ENCODE results near the gene FSHR. TPM values are rescaled to one million over a fixed set of nuclear protein-coding genes. Genes with fewer than 3 reads are reported as not detected.

FSHR gene
- total RNA-seq, 1 experiment from 2014 or later, result not detected

GRCh38 chr2:49111006-49111405, 43.3 kb downstream of the FSHR start:
- no peaks in the 10 kb centered on the region for H4K20me1 ChIP-seq (ENCODE audit: insufficient read depth)
- no peaks in the 10 kb centered on the region for H3K36me3 ChIP-seq (ENCODE audit: low read depth)
- H3K4me1 ChIP-seq (replicated peaks; ENCODE audit: insufficient read depth), result no peaks in the 10 kb centered on the region
- no peak overlapping the region for H3K4me3 ChIP-seq
- H2AFZ ChIP-seq, result no peak overlapping the region
- no peaks in the 10 kb centered on the region for H3F3A ChIP-seq (ENCODE audit: insufficient read depth, low read depth)
- no peak for DNase-seq
- H3K79me2 ChIP-seq (ENCODE audit: low read depth), result no peaks in the 10 kb centered on the region
- no peak overlapping the region for H3K4me2 ChIP-seq
- H3K9me3 ChIP-seq (ENCODE audit: insufficient read depth, low read depth), result no peaks in the 10 kb centered on the region
- no TSS peak for BruUV-seq (replicated peaks)
- intact Hi-C loops (cut with micrococcal nuclease; ENCODE audit: unreplicated experiment), result no loop called here
- H3K27ac ChIP-seq, result no peak overlapping the region
- CTCF ChIA-PET, result no interaction called here
- TF ChIP-seq CTCF (conservative IDR thresholded peaks at IDR 0.05) (no peak), EZH2 (IDR thresholded peaks at IDR 0.05; ENCODE audit: low read depth) (no peak)
- POLR2A ChIA-PET (ENCODE audit: unreplicated experiment), result no interaction called here
- H3K27me3 ChIP-seq (ENCODE audit: insufficient read depth, low read depth), result no peaks in the 10 kb centered on the region
- H3K9me2 ChIP-seq (ENCODE audit: insufficient read depth), result no peaks in the 10 kb centered on the region

- H2AFZ ChIP-seq, result no peak overlapping the region
- no peaks in the 10 kb centered on the region for H3K79me2 ChIP-seq (ENCODE audit: low read depth)
- ChIA-PET POLR2A (ENCODE audit: unreplicated experiment) (no interaction called here), CTCF (no interaction called here)
- BruUV-seq (replicated peaks), result no TSS peak
- no peaks in the 10 kb centered on the region for H3K36me3 ChIP-seq (ENCODE audit: low read depth)
- H3K4me3 ChIP-seq, result no peak overlapping the region
- H3K27me3 ChIP-seq (ENCODE audit: insufficient read depth, low read depth), result no peaks in the 10 kb centered on the region
- H3F3A ChIP-seq (ENCODE audit: insufficient read depth, low read depth), result no peaks in the 10 kb centered on the region
- DNase-seq, result no peak
- no peaks in the 10 kb centered on the region for H4K20me1 ChIP-seq (ENCODE audit: insufficient read depth)
- intact Hi-C loops (cut with micrococcal nuclease; ENCODE audit: unreplicated experiment), result no loop called here
- H3K9me3 ChIP-seq (ENCODE audit: insufficient read depth, low read depth), result no peaks in the 10 kb centered on the region
- TF ChIP-seq CTCF (conservative IDR thresholded peaks at IDR 0.05) (no peak), EZH2 (IDR thresholded peaks at IDR 0.05; ENCODE audit: low read depth) (no peak)
- H3K9me2 ChIP-seq (ENCODE audit: insufficient read depth), result no peaks in the 10 kb centered on the region
- no peaks in the 10 kb centered on the region for H3K4me1 ChIP-seq (replicated peaks; ENCODE audit: insufficient read depth)
- no peak overlapping the region for H3K4me2 ChIP-seq
- no peak overlapping the region for H3K27ac ChIP-seq
These were observed 43.7 kb downstream of the FSHR start for GRCh38 chr2:49110571-49110970.

GRCh38 chr2:49108851-49109250, 45.5 kb downstream of the FSHR start:
- Histone ChIP-seq H3K79me2 (ENCODE audit: low read depth) (no peaks in the 10 kb centered on the region), H3K4me1 (replicated peaks; ENCODE audit: insufficient read depth) (no peaks in the 10 kb centered on the region), H3K27me3 (ENCODE audit: insufficient read depth, low read depth) (no peaks in the 10 kb centered on the region), H3K4me2 (no peak overlapping the region), H4K20me1 (ENCODE audit: insufficient read depth) (no peaks in the 10 kb centered on the region), H3F3A (ENCODE audit: insufficient read depth, low read depth) (no peaks in the 10 kb centered on the region), H3K9me2 (ENCODE audit: insufficient read depth) (no peaks in the 10 kb centered on the region), H3K27ac (no peak overlapping the region), H3K9me3 (ENCODE audit: insufficient read depth, low read depth) (no peaks in the 10 kb centered on the region), H2AFZ (no peak overlapping the region), H3K36me3 (ENCODE audit: low read depth) (no peaks in the 10 kb centered on the region), H3K4me3 (no peak overlapping the region)
- ChIA-PET CTCF (no interaction called here), POLR2A (ENCODE audit: unreplicated experiment) (no interaction called here)
- no peak for DNase-seq
- intact Hi-C loops (cut with micrococcal nuclease; ENCODE audit: unreplicated experiment), result no loop called here
- TF ChIP-seq EZH2 (IDR thresholded peaks at IDR 0.05; ENCODE audit: low read depth), result no peak
- TF ChIP-seq CTCF (conservative IDR thresholded peaks at IDR 0.05), result no peak
- no TSS peak for BruUV-seq (replicated peaks)

Data from PC-9 (cell line).